ENCODE measurements around the gene NBL1.

Gene NBL1

GRCh38 chr1:19703280-19703679 lies 59.2 kb downstream of the NBL1 start:
- no peak for DNase-seq (ENCODE audit: low spot score)

GRCh38 chr1:19704247-19705113 lies 60.4 kb downstream of the NBL1 start:
- peak; percentile 79 for DNase-seq (ENCODE audit: low spot score)

- DNase-seq (ENCODE audit: low spot score), result no peak
These were observed 61.4 kb downstream of the NBL1 start for GRCh38 chr1:19705464-19705863.

- no peak for DNase-seq (ENCODE audit: low spot score)
These were observed 62.0 kb downstream of the NBL1 start for GRCh38 chr1:19706136-19706535.
